GM04503 (cell line): ENCODE measurements around the gene CTR9.

Experiments
- DNase-seq: peaks from one replicate; pipeline ENCODE4 v3.0.0-alpha.2; 2012; ENCODE audit warnings: low read depth

The CTR9 gene

GRCh38 chr11:10742460-10743208 lies 8.4 kb upstream of the CTR9 start:
- DNase-seq = no peak

GRCh38 chr11:10743354-10744000 lies 7.6 kb upstream of the CTR9 start:
- DNase-seq = no peak

GRCh38 chr11:10744206-10744605 lies 6.8 kb upstream of the CTR9 start:
- DNase-seq = no peak

DNA sequence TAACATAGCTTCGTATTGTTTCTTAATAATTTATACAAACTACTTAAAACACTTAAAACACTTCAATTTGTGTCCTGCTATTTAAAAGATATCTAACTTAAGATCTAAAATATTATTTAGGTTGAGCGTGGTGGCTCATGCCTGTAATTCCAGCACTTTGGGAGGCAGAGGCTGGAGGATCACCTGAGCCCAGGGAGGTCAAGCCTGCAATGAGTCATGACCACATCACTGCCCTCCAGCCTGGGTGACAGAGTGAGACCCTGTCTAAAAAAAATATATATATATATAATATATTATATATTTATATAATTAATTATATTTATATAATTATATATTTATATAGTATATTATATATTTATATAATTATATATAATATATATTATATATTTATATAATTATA lies 4.2 kb upstream of the CTR9 start:
- DNase-seq = no peak

- DNase-seq = no peak
Measured at GRCh38 chr11:10747733-10748132, 3.3 kb upstream of the CTR9 start.

- DNase-seq = no peak
Measured at GRCh38 chr11:10749476-10749875, 1.6 kb upstream of the CTR9 start.

DNA sequence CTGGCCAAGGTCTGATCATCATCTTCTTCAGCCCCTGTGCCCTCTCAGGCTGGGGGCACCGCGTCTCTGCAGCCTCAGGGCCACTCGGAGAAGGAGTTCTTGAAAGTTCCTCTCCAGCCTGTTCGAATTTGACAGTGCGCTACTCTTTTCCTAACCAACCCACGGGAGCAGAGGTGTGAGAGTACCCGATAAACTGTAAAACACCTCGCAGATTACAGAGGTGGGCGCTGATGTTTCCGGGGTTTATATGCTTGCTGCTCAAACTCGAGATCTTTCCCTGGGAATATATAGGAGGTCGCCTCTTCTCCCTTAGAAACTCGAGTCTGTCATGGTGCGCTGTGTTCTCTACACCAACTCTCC lies 515 bp downstream of the CTR9 start:
- no peak for DNase-seq

- DNase-seq = no peak
Measured at GRCh38 chr11:10752061-10752460, 1.0 kb downstream of the CTR9 start.

DNA sequence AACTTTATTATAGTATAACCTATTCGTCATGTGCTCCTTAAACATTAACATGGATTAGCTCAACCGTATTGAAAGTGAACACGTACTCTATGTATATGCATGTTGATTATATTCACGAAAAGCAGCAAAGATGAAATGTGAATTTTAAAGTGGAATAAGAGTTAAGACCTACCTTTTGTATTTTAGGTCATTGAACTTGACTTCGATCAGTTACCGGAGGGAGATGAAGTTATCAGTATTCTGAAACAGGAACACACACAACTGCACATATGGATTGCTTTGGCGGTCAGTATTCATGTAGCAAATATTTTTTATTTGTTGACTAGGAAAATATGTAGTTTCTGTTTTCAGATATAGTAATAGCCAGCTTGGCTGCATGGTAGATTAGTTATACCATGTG lies 1.4 kb downstream of the CTR9 start:
- no peak for DNase-seq

DNA sequence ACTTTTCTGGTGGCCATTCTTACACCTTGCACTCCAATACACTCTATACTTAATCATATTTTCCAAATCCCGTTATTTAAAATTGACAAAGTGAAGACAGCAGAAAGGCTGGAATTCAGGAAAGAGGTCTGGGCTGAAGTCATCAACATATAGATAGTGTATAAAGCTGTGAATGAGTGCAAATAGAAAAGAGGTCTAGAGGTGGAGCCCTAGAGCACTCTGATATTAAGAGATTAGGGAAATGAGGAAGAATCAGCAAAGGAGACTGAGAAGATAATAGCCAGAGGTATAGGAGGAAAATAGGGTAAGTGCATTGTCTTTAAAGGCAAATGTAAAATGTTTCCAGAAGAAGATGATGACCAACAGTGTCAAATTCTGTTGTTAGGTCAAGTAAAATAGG lies 7.9 kb downstream of the CTR9 start:
- DNase-seq = no peak

DNA sequence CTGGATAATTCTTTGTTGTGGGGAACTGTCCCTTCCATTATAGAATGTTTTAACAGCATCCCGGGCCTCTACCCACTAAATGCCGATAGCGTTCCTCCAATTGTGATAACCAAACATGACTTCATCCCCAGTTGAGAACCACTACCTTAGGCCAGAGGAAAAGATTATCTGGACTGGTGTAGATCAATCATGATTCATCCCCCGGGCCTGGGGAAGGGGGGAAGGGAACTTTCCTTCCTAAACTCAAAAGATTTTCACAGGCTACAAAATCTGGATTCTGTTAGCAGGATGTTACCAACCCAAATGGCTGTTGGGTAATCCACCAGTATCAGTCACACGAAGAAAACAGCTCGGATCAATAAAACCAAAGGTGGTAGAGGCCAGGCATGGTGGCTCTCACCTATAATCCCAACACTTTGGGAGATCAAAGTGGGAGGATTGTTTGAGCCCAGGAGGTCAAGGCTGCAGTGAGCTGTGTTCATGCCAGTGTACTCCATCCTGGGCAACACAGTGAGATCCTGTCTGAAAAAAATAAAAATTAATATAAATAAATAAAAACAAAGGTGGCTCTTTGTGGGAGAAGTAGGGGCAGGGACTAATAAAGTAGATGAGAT lies 10.1 kb downstream of the CTR9 start:
- DNase-seq = no peak

DNA sequence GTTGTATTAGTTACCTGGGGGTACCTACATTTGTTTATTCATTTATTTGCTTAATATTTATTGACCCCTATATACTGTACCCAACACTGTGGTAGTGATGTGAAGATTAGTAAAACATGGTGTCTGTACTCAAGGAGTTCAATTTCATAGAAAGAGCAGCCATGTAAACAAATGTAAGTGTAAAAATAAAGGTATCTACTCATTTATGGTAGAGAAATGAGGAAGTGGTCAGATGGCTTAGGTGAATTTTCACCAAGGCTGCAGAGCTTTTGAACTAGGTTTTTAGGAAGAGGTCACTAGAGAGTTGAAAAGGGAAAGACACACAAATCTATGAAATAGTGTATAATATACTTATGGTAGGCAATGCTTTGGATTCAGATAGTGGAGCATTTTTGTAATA lies 11.1 kb downstream of the CTR9 start:
- DNase-seq = no peak

DNA sequence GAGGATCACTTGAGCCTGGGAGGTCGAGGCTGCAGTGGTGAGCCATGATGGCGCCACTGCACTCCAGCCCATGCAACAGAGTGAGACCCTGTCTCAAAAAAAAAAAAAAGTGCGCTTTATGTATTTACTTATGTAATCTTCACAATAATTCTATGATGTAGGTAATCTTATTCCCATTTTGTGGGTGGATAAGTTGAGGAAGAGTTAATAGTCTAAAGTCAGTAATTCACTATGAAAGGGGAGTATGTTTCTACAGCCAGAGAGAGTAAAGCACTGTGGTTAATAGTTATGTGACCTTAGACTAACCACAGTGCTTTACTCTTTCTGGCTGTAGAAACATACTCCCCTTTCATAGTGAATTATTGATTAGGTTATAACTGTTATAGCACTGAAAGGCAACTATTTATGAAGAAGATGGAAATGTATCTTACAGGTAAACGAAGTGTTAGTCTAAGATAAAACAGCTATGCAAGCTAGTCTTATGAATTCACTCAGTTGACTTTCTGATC lies 11.9 kb downstream of the CTR9 start:
- no peak for DNase-seq

DNA sequence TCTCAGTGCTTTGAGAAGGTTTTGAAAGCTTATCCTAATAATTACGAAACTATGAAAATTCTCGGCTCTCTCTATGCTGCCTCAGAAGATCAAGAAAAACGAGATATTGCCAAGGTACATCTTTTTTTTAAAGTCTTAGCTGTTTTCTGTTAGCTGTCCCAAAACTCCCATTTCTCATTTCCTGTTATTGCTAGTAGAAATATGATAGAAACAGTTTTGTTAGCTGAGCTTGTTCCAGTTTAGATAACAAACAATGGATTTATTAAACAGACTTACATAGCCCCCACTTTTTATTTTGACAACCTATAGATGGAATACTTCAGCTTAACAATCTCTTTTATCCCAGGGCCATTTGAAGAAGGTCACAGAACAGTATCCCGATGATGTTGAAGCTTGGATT lies 12.7 kb downstream of the CTR9 start:
- DNase-seq = no peak

DNA sequence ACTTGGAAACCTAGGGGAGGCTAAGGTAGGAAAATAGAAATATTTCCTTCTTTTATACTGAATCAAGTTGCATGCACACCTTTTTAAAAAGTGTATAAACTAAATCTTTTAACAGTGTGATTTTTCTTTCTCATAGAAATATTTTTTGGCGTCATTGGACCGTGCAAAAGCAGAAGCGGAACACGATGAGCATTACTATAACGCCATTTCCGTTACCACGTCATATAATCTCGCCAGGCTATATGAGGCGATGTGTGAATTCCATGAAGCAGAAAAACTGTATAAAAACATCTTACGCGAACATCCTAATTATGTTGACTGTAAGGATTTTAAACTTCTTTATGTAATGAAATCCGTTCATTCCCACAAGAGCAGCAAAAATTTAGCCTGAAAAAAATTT lies 13.4 kb downstream of the CTR9 start:
- DNase-seq = no peak

GRCh38 chr11:10770626-10771254 lies 19.7 kb downstream of the CTR9 start:
- DNase-seq = no peak

- DNase-seq = no peak
Measured at GRCh38 chr11:10771457-10771856, 20.4 kb downstream of the CTR9 start.

DNA sequence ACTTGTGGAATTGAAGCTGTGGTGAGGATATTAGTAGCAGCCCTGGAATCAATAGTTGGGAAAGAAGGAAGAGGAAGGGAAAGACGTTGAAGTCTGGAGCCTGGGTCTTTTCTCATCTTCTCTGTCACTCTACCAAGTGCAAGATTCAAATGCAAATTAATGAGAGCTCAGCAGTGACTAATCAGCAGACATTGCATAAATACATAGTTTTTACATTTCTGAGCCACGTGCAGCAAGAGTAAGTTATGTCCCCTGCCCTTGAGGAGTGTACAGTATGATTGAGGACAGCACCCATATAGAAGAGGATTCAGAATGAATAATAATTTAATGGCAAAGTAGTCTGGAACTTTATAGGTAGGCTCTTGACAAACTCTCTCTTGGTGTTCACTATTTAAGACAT lies 23.8 kb downstream of the CTR9 start:
- no peak for DNase-seq

- no peak for DNase-seq
Measured at GRCh38 chr11:10777393-10777793, 26.3 kb downstream of the CTR9 start.

- no peak for DNase-seq
Measured at GRCh38 chr11:10777806-10778205, 26.8 kb downstream of the CTR9 start.

GRCh38 chr11:10778217-10778970 lies 27.3 kb downstream of the CTR9 start:
- peak; percentile 27 for DNase-seq

GRCh38 chr11:10779086-10779485 lies 28.0 kb downstream of the CTR9 start:
- no peak for DNase-seq
